GM20431 (cell line): ENCODE data around the gene ACSL1.

Source experiments
- in situ Hi-C: fragments of 300-500 bp; cut with MseI, MboI; formaldehyde crosslinking; loops from one replicate; pipeline ENCODE4 v1.15.0; 2020; ENCODE audit warnings: low sequenced_read_pairs; ENCODE audit not compliant: unreplicated experiment

The ACSL1 gene, protein sequence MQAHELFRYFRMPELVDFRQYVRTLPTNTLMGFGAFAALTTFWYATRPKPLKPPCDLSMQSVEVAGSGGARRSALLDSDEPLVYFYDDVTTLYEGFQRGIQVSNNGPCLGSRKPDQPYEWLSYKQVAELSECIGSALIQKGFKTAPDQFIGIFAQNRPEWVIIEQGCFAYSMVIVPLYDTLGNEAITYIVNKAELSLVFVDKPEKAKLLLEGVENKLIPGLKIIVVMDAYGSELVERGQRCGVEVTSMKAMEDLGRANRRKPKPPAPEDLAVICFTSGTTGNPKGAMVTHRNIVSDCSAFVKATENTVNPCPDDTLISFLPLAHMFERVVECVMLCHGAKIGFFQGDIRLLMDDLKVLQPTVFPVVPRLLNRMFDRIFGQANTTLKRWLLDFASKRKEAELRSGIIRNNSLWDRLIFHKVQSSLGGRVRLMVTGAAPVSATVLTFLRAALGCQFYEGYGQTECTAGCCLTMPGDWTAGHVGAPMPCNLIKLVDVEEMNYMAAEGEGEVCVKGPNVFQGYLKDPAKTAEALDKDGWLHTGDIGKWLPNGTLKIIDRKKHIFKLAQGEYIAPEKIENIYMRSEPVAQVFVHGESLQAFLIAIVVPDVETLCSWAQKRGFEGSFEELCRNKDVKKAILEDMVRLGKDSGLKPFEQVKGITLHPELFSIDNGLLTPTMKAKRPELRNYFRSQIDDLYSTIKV

DNA sequence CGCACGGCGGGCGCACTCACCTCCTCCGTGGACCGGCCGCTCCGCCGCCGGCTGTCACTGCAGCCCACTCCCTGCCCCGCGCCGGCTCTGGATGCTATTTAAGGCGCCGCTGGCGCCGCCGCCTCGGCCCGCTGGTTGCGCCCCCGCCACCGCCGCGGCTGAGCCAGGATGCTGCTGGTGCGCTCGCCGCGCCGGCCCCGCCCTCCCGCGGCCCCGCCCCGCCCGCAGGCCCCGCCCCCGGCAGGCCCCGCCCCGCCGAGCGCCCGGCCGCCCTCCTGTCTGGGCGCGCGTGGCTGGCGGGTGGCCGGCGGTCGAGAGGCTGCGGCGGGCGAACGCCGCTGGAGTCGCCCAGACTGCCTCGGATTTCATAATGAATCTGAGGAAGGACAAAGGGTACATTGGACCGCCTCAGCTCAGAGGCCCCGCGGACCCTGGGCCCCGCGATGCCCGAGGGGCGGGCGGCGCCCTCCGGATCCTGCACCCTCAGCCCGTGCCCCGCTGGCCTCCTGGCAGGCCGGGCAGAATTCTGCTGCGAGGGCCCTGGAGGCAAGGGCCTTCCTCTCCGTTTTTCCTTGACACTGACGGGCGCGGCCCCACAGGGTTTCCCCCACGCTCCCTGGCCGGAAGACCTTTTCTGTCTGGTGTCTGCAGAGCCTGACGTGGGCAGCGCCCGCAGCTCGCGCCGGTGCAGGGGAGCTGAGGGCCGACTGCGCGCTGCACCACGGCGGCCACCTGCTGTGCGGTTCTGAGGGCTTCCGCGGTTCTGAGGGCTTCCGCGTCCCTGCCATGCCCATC lies at the start of gene ACSL1:
Gene ACSL1 (minus strand): TSS at position 73 of the 795 bp plus-strand sequence. CDS start 22,454 bp downstream, outside the sequence.
- in situ Hi-C loops, result no loop called here

DNA sequence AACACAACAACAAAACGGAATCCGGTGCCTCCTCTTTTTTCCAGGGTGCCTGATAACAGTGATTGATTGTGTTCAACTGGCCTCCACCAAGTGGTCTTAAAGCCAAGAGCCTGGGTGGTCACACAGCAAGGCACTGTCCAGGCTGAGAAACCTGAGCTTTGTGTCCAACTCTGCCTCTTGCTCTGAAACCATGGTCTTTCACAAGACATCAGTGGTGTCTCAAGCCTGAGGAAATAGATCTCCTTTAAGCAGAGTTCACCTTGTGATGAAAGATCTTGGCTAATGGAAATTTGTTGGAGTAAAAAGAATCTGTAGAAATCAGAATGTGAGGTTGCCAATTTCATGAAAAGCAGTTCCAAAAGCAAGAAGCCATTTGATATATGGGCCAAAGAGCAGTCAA lies 47.3 kb upstream of the ACSL1 start:
- in situ Hi-C loops, result no loop called here

DNA sequence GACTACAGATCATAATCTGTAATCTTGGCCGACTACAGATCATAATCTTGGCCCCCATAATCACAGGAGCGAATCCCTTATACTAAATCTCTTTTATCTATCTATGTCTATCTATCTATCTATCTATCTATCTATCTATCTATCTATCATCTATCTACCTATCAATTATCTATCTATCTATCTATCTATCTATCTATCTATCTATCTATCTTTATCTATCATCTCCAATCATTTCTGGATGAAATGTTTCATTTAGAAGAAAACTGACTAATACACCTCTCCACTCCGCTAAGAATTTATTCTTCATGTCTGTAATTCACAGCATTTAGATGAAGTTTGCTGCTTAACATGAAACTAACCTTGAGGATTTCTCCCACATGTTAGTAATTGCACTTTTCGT lies 45.0 kb upstream of the ACSL1 start:
- in situ Hi-C loops, result no loop called here

DNA sequence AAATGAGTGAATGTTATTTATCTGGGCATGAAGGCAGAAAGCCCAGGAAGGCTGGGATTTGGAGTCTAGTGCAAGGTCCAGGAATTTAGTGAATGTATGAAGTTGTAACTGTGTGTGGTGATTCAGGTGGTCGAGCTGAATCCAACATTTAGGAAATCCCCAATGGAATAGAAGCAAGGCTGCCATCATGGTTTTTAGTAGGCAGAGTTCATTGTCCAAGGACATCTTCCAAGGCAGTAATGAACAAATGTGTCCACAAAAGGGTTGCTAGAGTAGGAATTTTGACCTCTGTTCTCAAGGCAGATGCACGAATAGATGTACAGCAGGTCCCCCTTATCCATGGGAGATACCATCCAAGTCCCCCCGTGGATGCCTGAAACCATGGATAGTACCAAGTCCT lies 42.9 kb upstream of the ACSL1 start:
- in situ Hi-C loops, result no loop called here

DNA sequence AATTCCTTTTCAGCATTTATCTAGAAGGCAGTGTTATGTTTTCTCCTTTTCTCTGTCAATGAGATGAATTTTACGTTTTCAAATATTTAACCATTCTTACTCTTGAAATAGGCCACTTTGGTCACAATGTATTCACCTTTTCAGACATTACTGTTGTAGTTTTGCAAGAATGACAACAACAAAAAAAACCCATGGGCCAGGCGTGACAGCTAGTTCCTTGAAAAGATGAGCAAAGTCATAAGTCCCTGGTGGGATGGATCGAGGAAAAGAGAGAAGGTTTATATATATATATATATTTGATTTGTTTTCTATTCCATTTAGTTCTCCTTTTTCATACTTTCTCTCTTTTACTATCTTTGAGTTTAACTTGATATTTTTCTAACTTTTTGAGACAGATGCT lies 38.1 kb upstream of the ACSL1 start:
- in situ Hi-C loops, result no loop called here

DNA sequence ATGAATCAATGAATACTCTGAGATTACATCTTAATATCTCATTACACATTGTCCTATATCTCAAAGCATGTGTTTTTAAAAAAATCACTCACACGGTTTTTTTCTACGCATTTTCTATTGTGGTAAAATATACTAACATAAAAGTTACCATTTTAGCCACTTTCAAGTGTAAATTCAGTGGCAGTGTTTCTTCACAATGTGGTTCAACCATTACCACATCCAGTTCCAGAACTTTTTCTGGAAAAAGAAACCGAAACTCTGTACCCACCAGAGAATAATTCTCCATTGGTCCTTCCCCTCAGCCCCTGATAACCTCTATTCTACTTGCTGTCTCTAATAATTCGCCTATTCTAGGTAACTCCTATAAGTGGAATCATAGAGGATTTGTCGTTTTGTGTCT lies 35.3 kb upstream of the ACSL1 start:
- in situ Hi-C loops, result no loop called here

DNA sequence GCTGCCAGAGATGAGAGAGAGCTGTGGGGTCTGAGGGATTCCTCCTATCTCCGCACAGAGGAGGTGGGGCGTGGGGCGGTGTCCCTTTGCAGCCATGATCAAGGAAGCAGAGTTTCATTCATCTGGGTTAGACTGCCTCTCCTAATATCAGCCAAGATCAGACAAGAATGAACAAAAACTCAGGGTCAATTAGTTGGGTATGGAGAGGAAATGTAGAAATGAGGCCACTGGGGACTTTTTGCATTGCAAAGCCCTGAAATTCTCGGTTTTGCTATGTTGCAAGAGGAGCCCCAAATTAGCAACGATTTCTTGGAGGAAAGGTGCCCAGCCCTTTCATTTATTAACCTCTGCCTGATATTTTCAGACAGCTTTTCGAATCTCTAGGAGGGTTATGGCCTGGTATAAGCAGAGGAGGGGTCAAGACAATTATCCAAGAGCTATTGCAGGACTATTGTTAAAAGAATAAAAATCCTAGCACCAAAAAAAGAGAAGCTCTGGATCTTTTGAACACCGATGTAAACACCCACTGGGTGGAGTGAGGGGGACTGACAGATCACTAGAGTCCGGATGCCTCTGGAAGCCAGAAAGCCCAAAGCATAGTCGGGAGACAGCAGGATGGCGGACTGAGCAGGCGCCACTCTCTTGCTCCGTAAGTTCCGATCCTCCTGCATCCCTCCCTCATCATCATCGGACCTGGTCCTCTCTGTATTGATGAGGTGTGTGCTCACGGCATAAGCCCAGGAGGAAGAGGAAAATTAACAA lies 34.4 kb upstream of the ACSL1 start:
- in situ Hi-C loops, result no loop called here

DNA sequence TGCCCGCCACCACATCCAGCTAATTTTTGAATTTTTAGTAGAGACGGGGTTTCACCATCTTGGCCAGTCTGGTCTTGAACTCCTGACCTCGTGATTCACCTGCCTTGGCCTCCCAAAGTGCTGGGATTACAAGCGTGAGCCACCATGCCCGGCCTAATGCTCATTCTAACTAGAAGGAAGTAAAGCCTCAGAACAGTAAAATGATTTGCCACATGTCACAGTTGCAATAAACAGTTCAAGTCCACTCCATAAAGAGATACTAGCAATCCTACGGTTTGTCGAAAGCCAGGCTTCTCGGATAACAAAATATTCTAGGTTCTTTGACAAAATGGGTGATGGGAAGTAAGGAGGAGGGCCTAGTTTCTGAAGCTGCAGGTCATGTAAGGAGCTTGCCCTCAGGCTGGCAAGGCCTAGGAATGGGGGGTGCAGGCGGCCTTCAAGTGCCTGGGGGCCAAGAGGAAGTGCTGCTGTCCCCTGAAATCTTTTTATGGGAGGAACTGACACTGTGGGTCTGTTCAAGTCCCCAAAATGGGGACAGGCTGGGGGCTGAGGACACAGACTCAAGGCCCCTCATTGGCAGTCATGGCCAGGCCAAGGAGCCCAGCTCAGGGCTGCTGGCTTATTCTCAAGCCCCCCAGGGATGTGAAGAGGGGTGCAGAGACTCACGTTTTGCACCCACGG lies 31.8 kb upstream of the ACSL1 start:
- in situ Hi-C loops, result no loop called here

DNA sequence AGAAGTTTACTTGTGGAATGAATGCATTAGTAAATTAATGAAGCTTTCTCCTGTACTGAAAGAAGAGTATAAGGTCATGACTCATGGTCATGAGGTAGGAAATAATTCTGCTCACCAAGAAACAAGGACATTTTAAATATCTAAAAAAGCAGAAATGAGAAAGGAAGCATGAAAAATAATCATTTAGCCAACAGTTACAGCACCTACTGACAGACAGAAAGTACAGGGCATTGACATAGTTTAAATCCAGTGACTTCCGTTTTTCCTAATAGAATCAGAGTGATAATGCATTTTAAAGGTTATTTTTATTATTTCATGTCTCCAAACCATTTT lies 30.5 kb upstream of the ACSL1 start:
- in situ Hi-C loops, result no loop called here

DNA sequence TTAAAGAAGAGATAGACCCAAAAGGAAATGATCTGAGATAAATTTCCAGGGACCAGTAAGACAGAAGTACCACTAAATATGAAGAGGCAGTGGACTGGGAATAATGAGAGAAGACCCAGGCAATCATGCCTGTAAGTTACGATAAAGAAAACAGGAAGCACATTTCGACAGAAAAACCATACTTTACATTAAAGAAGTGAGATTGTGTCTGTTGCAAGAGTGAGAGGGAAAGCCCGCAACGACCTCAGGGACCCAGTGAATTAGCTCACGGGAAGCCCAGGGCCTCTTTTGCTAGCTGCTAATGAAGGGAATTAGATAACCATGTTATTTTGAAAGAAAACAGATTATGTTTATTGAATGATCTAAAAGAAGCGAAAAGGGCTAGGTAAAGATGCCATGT lies 28.9 kb upstream of the ACSL1 start:
- in situ Hi-C loops, result no loop called here

DNA sequence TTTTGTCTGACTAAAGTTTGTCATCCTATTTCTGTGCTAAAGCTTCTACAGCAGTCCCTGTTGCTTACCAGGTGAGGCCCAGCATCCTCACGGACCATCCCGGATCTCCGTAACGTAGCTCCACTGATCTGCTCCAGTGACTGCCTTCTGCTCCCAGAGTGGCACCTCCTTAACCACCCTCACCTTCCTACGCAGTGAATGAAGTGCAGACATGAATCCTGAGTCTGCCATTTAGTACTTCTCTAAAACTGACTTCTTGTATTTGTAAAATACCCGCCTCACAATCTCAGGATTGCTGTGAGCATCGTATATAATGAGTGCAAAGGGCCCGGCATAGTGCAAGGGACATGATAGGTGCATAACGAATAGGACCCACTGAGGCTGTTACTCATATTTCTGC lies 27.7 kb upstream of the ACSL1 start:
- in situ Hi-C loops, result no loop called here

DNA sequence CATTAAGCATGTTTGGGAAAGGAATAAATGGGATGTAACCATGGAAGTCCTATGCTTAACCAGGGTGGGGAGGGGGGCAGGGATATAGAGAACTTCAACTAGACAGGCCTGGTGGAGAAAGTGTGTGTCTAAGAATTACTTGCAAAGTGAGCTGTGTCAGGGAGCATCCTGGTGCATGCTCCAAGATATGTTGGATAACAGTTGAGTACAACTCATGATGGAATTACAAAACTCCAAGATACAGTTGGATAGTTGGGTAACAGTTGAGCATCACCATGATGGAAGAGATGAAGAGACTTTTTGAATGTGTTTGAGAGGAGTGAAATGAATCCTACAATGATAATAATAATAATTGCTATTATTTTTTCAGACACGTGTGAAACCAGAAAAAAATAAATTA lies 26.1 kb upstream of the ACSL1 start:
- in situ Hi-C loops, result no loop called here

DNA sequence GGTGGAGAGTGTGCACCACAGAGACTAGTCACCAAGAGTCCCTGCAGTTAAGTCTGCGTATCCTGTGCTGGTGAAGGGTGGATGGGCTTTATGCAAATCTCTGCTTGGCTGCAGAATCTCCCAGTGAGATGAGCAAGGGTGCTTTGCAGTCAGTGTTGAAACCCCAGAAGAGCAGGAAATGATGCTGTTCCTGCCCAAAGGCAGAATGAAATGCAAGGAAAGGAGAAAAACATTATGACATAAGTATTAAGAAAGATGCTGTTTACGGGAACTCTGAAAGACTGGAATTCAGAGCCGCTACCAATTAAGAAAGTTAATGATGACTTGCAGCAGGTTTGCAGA lies 25.4 kb upstream of the ACSL1 start:
- in situ Hi-C loops, result no loop called here

DNA sequence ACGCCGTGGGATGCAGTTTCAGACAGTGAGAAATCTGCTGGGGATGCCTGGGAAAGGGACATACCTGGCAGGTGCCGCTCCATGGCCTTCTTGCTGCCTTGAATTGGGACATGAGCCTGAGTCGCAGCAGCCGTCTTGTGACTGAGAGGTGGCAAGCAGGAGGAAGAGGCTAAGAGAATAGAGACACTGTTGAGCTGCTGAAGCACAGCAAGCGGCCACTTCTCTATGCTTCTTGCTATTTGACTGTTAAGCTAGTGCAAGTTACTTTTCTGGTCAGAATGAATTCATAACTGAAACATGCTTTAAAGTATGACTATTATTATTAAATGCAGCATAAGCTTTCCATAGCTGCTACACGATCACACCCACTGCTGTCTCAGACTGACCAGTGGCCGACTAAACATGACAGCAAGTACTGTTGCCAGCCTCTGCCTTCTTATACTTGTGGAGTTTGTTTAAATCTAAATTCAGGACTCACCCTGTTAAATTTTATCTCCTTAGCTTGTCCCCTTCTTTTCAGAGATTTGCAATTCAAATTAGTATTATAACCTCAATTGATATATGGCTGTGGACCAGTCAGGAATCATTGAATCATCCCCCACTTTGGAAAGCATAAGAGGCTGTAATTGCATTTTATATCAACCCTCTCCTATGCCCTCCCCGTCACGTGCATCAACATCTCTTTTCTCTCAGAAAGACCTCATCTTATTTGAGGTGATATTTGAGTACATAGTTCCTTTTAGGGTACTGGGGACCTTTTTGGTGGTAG lies 24.8 kb upstream of the ACSL1 start:
- in situ Hi-C loops, result no loop called here

DNA sequence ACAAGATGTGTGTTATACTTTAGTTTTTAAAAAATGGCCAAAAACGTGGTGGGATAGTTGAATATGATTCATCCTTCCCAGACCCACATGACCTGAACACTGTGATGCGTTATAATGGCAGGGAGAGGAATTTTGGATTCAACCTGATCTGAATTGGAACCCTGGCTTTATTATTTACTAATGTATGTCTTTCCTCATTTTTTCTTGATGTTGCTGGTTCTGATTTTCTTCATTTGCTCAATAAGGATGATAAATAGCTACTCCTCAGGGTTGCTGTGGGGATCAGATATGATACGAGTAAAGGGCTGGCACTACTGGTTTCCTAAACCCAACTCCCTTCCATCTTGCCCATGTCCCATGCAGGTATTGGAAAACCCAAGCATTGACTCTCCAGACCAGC lies 24.2 kb upstream of the ACSL1 start:
- in situ Hi-C loops, result no loop called here

DNA sequence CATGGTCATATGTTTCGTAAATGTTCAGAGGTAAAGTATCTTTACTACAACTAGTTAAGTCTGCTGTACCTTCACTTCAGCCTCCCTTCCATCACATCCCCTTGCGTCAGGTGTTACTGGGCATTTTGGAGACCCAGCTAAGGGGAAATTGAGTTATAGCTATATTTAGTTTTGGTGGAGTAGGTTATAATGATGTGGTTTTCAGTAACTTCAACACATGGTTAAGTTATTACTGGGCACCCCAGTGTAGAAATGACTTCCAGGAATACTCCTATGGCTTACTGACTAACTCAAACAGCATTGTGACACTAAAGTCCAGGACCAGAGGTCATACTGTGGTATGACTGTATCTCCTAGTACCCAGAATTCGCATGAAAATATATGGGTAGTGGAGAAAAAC lies 23.4 kb upstream of the ACSL1 start:
- in situ Hi-C loops, result no loop called here

DNA sequence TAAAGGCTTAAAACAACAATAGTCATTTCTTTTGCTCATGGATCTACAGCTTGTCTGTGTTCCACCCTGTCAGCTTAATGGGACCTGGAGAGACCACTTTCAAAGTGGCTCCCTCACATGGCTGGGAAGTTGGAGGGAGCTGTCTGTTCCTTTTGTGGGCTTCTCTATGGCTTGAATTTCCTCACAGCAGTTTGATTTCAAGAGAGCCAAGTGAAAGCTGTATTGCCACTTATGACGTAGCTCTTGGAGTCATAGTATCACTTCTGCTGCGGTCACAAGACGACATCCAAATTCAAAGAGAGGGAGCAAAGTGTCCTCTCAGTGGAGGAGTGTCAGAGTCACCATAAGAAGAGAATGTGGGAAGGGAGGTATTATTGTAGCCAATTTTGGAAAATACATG lies 22.7 kb upstream of the ACSL1 start:
- in situ Hi-C loops, result no loop called here

DNA sequence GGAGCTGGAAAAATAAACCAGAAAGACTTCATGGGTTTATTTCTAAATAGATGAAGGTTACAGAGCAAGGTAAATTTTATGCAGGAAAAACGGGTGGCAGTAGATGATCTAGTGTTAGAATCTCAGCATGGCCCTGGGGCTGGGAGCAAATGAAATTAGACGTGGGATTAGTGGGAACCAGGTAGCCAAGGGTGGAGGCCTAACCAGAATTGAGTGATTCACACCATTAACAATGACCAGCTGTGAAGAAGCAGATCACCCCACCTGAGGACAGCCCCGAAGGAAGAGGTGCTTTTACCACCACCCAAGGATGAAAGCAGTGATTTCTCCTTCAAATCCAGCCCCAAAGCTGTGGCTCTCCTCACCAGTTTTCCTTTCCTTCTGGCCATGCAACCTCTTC lies 20.8 kb upstream of the ACSL1 start:
- in situ Hi-C loops, result no loop called here

DNA sequence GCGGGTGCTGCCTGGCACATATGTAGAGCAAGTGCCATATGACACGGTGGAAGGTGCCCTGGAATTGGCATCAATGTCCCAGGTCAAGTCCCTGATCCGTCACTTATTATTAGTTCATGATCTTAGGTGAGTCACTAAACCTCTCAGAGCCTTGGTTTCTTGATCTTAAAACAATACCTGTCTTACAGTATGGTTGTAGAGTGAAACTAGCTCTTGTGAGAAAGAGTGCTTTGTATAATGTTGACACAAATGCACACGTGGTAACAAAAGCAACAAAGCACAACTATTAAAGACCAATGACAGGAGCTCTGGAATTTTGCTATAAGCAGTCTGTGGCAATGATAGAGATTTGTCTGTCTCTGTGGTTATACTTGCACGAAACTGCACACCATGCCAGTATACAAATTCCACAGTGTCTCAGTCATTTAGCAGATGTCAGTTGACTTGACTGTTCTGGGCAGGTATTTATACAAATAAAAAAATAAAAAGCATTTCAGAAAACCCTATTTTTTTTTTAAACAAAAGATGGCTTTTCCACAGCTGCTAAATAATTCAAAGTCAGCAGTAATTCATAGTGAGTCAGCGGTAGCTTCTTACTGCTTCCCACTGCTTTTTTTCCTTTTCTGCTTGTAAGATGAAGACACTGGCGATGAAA lies 19.7 kb upstream of the ACSL1 start:
- in situ Hi-C loops, result no loop called here
